GM23338 (cell line): ENCODE measurements around the gene UBL4A.

Experiments
- EZH2phosphoT487 ChIP-seq: fragments of 200-600 bp; sonication (generic); IDR thresholded peaks from one replicate; pipeline ENCODE4 v1.8.1; 2018; ENCODE audit warnings: antibody characterized with exemption; ENCODE audit not compliant: unreplicated experiment
- POLR2AphosphoS5 ChIP-seq: IDR thresholded peaks from 2 replicates; pipeline ENCODE4 v1.6.1; 2016; ENCODE audit warnings: antibody characterized with exemption, low read depth
- STAT1 ChIP-seq: IDR thresholded peaks from one replicate; pipeline ENCODE4 v1.6.1; 2016; ENCODE audit warnings: antibody characterized with exemption; ENCODE audit not compliant: unreplicated experiment
- TF ChIP-seq, protein P1 (sequence below), 2 experiments: fragments of 200-600 bp in 1 of 2; sonication (generic) in 1 of 2; conservative IDR thresholded peaks; 2 replicates each; pipeline versions ENCODE4 v1.5.1 to v1.6.1; 2016 to 2017; ENCODE audit warnings: antibody characterized with exemption in 2 of 2, low read depth in 2 of 2, mild to moderate bottlenecking in 2 of 2, moderate library complexity in 1 of 2
- TF ChIP-seq, protein P2 (sequence below): IDR thresholded peaks from one replicate; pipeline ENCODE4 v1.6.1; 2018; ENCODE audit warnings: antibody characterized with exemption; ENCODE audit not compliant: unreplicated experiment

DNA sequence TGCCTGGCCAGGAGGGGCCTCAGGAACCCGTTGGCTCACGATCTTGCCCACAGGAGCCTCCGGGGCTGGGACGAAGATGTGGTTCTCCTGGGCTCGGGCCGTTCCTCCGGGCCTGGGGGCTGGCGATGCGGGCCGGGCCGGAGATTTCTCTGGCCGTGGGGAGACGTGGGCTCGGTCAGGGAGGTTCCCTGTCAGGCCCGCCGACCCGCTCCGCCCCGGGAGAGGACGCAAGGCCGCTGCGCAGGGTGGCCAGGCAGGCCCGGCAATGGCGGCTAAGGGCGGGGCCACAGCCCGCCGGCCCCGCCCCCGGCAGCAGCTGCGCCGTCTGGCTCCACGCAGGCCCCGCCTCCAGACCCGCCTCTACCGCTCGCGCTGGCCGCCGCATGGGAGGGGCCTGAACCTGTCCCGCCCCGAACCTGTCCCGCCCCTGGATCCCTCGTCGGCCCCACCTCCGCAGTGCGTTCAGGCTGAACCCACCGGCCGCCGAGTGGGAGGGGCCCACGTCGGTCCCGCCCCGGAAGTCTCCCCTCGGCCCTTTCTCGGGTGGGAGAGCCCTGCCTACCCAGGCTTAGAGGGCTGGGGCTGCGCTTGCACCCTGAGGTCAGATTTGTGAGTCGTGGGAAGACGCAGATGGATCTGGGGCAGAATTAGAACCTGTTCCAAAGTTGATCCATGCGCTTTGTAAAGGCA is 29.7 kb upstream of the UBL4A start, which contains the start of gene FAM3A:
- TF ChIP-seq POLR2AphosphoS5 (peak; percentile 60), STAT1 (no peak), EZH2phosphoT487 (no peak)
- TF ChIP-seq, protein P1, sequence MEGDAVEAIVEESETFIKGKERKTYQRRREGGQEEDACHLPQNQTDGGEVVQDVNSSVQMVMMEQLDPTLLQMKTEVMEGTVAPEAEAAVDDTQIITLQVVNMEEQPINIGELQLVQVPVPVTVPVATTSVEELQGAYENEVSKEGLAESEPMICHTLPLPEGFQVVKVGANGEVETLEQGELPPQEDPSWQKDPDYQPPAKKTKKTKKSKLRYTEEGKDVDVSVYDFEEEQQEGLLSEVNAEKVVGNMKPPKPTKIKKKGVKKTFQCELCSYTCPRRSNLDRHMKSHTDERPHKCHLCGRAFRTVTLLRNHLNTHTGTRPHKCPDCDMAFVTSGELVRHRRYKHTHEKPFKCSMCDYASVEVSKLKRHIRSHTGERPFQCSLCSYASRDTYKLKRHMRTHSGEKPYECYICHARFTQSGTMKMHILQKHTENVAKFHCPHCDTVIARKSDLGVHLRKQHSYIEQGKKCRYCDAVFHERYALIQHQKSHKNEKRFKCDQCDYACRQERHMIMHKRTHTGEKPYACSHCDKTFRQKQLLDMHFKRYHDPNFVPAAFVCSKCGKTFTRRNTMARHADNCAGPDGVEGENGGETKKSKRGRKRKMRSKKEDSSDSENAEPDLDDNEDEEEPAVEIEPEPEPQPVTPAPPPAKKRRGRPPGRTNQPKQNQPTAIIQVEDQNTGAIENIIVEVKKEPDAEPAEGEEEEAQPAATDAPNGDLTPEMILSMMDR (conservative IDR thresholded peaks at IDR 0.05; ENCODE audit: low read depth in 2 of 2): no peak
- TF ChIP-seq, protein P2, sequence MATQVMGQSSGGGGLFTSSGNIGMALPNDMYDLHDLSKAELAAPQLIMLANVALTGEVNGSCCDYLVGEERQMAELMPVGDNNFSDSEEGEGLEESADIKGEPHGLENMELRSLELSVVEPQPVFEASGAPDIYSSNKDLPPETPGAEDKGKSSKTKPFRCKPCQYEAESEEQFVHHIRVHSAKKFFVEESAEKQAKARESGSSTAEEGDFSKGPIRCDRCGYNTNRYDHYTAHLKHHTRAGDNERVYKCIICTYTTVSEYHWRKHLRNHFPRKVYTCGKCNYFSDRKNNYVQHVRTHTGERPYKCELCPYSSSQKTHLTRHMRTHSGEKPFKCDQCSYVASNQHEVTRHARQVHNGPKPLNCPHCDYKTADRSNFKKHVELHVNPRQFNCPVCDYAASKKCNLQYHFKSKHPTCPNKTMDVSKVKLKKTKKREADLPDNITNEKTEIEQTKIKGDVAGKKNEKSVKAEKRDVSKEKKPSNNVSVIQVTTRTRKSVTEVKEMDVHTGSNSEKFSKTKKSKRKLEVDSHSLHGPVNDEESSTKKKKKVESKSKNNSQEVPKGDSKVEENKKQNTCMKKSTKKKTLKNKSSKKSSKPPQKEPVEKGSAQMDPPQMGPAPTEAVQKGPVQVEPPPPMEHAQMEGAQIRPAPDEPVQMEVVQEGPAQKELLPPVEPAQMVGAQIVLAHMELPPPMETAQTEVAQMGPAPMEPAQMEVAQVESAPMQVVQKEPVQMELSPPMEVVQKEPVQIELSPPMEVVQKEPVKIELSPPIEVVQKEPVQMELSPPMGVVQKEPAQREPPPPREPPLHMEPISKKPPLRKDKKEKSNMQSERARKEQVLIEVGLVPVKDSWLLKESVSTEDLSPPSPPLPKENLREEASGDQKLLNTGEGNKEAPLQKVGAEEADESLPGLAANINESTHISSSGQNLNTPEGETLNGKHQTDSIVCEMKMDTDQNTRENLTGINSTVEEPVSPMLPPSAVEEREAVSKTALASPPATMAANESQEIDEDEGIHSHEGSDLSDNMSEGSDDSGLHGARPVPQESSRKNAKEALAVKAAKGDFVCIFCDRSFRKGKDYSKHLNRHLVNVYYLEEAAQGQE: no peak
